GM04503 (cell line): ENCODE results near the gene CHCHD1.
"Not testable (repeated sequence)": the region's sequence is repeated elsewhere in the genome, so short reads cannot be mapped to it uniquely, and the experiment has no call there.

Experiments used
- DNase-seq: peaks from one replicate; pipeline ENCODE4 v3.0.0-alpha.2; 2012; ENCODE audit warnings: low read depth

Gene CHCHD1

GRCh38 chr10:73781879-73782748, at the start of gene CHCHD1:
Gene CHCHD1 (plus strand): TSS chr10:73782048. CDS start chr10:73782076, 28 bp downstream.
- peak; percentile 31 for DNase-seq

- no peak for DNase-seq
These were observed 49.4 kb upstream of the CHCHD1 start for GRCh38 chr10:73732426-73732825.

- DNase-seq: no peak
These were observed 48.8 kb upstream of the CHCHD1 start for GRCh38 chr10:73732931-73733623.

GRCh38 chr10:73734028-73734720, 47.7 kb upstream of the CHCHD1 start:
- DNase-seq: no peak

- no peak for DNase-seq
These were observed 47.0 kb upstream of the CHCHD1 start for GRCh38 chr10:73734796-73735305.

- not testable (repeated sequence) for DNase-seq
These were observed 41.2 kb upstream of the CHCHD1 start for GRCh38 chr10:73740501-73741254.

- no peak for DNase-seq
These were observed 39.5 kb upstream of the CHCHD1 start for GRCh38 chr10:73742454-73742734.

GRCh38 chr10:73743327-73743904, 38.4 kb upstream of the CHCHD1 start:
- DNase-seq: no peak

GRCh38 chr10:73743905-73744663, 37.8 kb upstream of the CHCHD1 start, which contains the start of gene SEC24C:
Gene SEC24C (plus strand): TSS chr10:73744372. CDS start chr10:73746833, 2,461 bp downstream.
- peak; percentile 77 for DNase-seq

- peak; percentile 22 for DNase-seq
These were observed 37.2 kb upstream of the CHCHD1 start for GRCh38 chr10:73744664-73744975.

- no peak for DNase-seq
These were observed 35.1 kb upstream of the CHCHD1 start for GRCh38 chr10:73746721-73747120.

- no peak for DNase-seq
These were observed 31.0 kb upstream of the CHCHD1 start for GRCh38 chr10:73750819-73751218.

- DNase-seq: no peak
These were observed 25.7 kb upstream of the CHCHD1 start for GRCh38 chr10:73756183-73756582.

- DNase-seq: no peak
These were observed 22.9 kb upstream of the CHCHD1 start for GRCh38 chr10:73758704-73759511.

GRCh38 chr10:73759512-73760115, 22.2 kb upstream of the CHCHD1 start:
- DNase-seq: no peak

GRCh38 chr10:73761781-73762180, 20.1 kb upstream of the CHCHD1 start:
- no peak for DNase-seq

GRCh38 chr10:73762915-73763314, 18.9 kb upstream of the CHCHD1 start:
- no peak for DNase-seq

- DNase-seq: no peak
These were observed 18.5 kb upstream of the CHCHD1 start for GRCh38 chr10:73763343-73763742.

GRCh38 chr10:73765066-73765465, 16.8 kb upstream of the CHCHD1 start:
- no peak for DNase-seq

GRCh38 chr10:73768881-73769280, 13.0 kb upstream of the CHCHD1 start:
- DNase-seq: no peak
